OCI-M2 (cell line): ENCODE results near the gene CFAP44.
"Not testable (repeated sequence)": the region's sequence is repeated elsewhere in the genome, so short reads cannot be mapped to it uniquely, and the experiment has no call there.

Experiments used
- DNase-seq: peaks from one replicate; lab custom pipeline; 2025; ENCODE audit not compliant: unreplicated experiment; lab: John Stamatoyannopoulos, UW

Gene CFAP44

DNA sequence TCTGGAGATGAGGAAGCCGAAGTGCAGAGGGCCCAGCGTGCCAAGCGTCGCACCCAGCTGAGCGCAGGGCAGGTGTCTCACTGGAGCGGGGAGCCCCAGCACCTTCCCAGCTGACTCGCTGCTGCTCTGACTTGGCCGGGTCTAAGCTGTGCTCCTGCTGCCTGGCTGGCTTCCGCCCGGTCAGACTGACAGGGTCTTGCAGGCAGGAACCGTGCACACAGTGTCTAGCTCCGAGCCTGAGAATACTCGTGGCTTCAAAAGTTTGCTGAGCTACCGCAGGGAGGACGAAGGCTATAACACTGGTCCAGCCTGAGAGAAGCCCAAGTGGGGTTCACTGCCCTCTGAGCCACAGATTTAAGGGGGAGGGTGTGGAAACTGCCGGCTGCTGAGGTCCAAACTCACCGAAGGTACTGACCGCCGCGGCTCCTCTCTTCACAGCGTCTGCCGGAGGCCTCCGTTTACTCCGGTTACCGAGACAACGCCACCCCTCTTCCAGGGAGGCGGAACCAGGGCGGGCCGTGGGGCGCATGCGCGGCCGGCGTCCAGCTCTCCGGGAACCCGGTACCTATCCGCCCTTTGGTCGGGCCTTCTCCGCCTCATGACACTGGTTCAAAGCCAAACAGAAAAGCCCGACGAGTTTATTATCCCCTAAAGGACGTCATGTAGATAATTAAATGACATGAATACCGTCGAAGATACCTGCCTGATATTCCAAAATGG, at the start of gene CFAP44:
TSS of gene CFAP44 (minus strand) at position 443 of the 720 bp plus-strand sequence. CDS start 7,829 bp downstream, outside the sequence.
- no peak for DNase-seq

- DNase-seq: no peak
These were observed 43.9 kb upstream of the CFAP44 start for GRCh38 chr3:113485161-113485609.

DNA sequence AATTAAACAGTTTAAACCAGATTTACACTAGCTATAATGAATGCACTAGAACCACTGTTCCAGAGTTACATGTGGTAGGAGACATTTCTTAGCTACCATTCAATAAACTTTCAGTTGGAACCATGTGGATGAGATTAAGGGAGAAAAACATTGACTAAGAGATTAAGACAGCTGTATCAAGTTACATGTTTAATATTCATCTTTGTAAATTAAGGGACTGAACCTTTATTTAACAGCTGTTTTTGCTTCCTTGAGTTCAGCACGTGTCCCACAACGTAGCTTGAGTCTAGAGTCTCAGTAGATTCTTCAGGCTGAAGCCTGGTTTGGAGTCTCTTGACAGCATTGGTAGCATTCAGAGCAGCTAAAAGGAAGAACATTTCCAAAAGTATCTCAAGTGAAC, 27.2 kb upstream of the CFAP44 start:
- DNase-seq: no peak

DNA sequence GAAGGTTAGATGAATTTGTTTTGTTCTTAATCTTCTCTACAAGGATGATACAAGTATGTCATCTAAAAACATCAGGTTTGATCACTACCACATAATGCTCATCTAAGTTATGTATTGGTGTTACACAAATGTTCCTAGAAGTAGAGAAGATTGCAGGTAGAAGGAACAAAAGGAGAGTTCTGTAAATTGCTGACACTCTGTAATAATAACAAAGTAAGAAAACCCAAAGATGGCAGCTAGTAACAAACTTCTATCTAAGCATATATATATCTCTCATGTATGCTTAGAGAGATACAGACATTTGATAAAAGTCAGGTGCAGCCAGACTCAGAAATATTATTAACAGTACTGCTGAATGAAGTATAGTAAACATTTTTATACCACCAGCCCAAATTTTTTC, 20.2 kb upstream of the CFAP44 start:
- DNase-seq: no peak

GRCh38 chr3:113458554-113458953, 17.3 kb upstream of the CFAP44 start:
- not testable (repeated sequence) for DNase-seq

DNA sequence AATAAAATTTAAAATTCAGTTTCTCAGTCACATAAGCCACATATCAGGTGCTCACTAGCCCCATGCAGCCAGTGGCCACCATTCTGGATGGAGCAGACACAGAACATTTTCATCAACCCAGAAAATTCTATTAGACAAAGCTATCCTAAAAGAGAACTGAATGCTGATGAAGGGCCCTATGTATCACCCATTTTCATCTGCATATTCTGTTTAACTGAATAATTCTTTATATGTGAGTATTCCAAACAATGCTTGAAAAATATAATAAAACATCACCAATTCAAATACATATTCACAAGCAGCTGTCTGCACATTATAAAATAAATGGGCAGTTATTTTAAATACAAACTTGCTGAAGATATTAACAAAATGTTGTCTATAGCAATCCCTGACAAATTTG, 14.2 kb upstream of the CFAP44 start:
- no peak for DNase-seq

DNA sequence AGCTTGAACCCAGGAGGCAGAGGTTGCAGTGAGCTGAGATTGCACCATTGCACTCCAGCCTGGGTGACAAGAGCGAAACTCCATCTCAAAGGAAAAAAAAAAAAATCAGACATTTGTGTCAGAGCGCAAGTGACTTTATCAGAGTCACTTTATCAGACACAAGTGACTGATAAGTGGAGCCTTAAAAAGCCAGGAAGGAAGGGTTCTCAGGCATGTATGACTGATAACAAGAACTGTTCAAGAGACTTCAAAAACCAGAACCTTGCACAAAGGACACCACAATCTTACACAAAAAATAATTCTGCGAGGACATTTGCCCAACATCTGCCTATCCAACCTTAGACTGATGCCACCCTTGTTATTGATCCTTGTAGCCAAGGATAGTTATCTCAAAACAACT, 13.3 kb upstream of the CFAP44 start:
- DNase-seq: no peak

- DNase-seq: no peak
These were observed 12.8 kb upstream of the CFAP44 start for GRCh38 chr3:113454057-113454456.

DNA sequence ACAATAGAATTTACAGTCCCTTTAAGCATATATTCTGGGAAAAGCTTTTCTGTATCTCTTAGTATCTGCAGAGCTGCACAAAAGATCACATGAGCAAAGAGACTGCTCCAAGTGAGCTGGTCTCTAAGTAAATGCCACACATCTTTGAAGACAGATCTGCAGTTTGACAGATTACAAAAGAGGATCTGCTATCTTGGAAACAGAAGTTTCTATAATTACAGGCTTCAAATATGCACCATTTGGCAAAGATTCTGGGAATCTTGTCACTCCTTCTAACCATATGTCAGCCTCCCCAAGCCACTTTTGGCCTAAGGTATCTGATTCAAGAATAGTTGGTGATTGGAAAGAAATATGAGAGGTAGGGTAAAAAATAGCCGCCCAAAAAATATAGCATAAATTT, 9.6 kb upstream of the CFAP44 start:
- DNase-seq: no peak

GRCh38 chr3:113439606-113440005, 1.7 kb downstream of the CFAP44 start:
- no peak for DNase-seq

- no peak for DNase-seq
These were observed 3.1 kb downstream of the CFAP44 start for GRCh38 chr3:113438224-113438623.

- no peak for DNase-seq
These were observed 3.9 kb downstream of the CFAP44 start for GRCh38 chr3:113437411-113437810.

GRCh38 chr3:113436809-113437208, 4.5 kb downstream of the CFAP44 start:
- no peak for DNase-seq

DNA sequence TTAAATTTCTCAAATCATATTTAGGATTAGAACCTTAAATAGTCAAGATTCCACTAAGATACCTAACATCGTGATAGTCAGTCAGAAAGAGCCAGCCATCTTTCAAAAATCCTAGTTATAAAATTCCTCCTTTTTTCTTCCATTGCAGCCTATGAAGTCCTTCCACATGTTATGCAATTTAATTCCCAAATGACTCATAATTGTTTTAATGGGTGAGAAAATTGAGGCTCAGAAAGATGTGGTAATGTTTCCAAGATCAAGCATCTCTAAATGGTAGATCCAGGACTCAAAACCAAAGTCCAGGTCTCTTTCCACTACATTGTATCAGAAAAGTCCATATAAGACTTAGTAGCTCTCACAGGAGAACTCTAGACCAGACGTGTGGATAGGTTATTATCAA, 9.5 kb downstream of the CFAP44 start:
- no peak for DNase-seq

- no peak for DNase-seq
These were observed 12.7 kb downstream of the CFAP44 start for GRCh38 chr3:113428581-113428980.

- no peak for DNase-seq
These were observed 17.6 kb downstream of the CFAP44 start for GRCh38 chr3:113423699-113424098.

GRCh38 chr3:113421082-113421481, 20.2 kb downstream of the CFAP44 start:
- no peak for DNase-seq

- no peak for DNase-seq
These were observed 31.6 kb downstream of the CFAP44 start for GRCh38 chr3:113409676-113410075.

- no peak for DNase-seq
These were observed 36.1 kb downstream of the CFAP44 start for GRCh38 chr3:113405180-113405579.

DNA sequence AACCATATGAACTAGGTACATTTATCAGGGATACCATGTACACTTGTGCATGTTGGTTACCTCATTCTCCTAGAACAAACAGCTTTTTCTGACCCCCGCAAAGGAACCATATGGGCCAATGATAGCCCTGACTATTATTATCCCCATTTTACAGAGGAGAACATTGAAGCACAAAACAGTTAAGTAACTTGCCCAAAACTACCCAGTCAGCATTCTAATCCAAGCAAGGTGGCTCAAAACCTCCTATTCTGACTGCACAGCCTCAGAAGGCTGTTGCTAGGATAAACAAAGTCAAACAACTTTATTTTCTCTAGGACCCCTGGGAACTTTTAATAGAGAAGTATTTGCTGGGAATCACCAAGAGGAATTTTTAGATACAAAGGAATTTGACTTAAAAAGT, 36.7 kb downstream of the CFAP44 start:
- DNase-seq: no peak
